Mucosa of stomach (tissue), 1 donor: ENCODE results near the gene PDGFRA.

Source experiments
- H3K27me3 ChIP-seq: one replicate; pipeline ENCODE4 v1.7.0; 2013; ENCODE audit warnings: mild to moderate bottlenecking, low read length; ENCODE audit not compliant: control insufficient read depth, insufficient read depth
- H3K36me3 ChIP-seq: one replicate; pipeline ENCODE4 v1.7.0; 2013; ENCODE audit warnings: low read length; ENCODE audit not compliant: control insufficient read depth, insufficient read depth
- H3K4me1 ChIP-seq: one replicate; pipeline ENCODE4 v1.7.0; 2013; ENCODE audit warnings: mild to moderate bottlenecking, low read length; ENCODE audit not compliant: control insufficient read depth, insufficient read depth
- H3K4me3 ChIP-seq: one replicate; pipeline ENCODE4 v1.7.0; 2013; ENCODE audit warnings: low read length
- H3K9ac ChIP-seq: one replicate; pipeline ENCODE4 v1.7.0; 2013; ENCODE audit warnings: mild to moderate bottlenecking, low read length, moderate library complexity
- H3K9me3 ChIP-seq: one replicate; pipeline ENCODE4 v1.7.0; 2013; ENCODE audit warnings: mild to moderate bottlenecking, low read length, moderate library complexity; ENCODE audit not compliant: control insufficient read depth
- donor health status: Pancreatic carcinoma.

PDGFRA gene

GRCh38 chr4:54228961-54229501 lies at the start of gene PDGFRA:
Gene PDGFRA (plus strand): TSS chr4:54229293. CDS start chr4:54258769, 29,476 bp downstream.
- Histone ChIP-seq H3K9me3 (no peaks in the 10 kb centered on the region), H3K36me3 (no peaks in the 10 kb centered on the region), H3K9ac (peak within 1 kb of the TSS; percentile 65), H3K4me3 (no peak within 1 kb of the TSS), H3K4me1 (peaks cover 49% of the 10 kb centered on the region), H3K27me3 (peaks cover 100% of the 10 kb centered on the region)

- Histone ChIP-seq H3K36me3 (no peaks in the 10 kb centered on the region), H3K9me3 (no peaks in the 10 kb centered on the region), H3K27me3 (no peaks in the 10 kb centered on the region), H3K9ac (no peak overlapping the region), H3K4me1 (peaks cover 10% of the 10 kb centered on the region), H3K4me3 (no peak overlapping the region)
These were observed 44.5 kb upstream of the PDGFRA start for GRCh38 chr4:54184581-54184980.

- Histone ChIP-seq H3K9me3 (no peaks in the 10 kb centered on the region), H3K36me3 (no peaks in the 10 kb centered on the region), H3K4me3 (no peak overlapping the region), H3K4me1 (peaks cover 10% of the 10 kb centered on the region), H3K9ac (no peak overlapping the region), H3K27me3 (no peaks in the 10 kb centered on the region)
These were observed 43.9 kb upstream of the PDGFRA start for GRCh38 chr4:54185044-54185780.

- Histone ChIP-seq H3K9me3 (no peaks in the 10 kb centered on the region), H3K9ac (no peak overlapping the region), H3K27me3 (no peaks in the 10 kb centered on the region), H3K4me3 (no peak overlapping the region), H3K36me3 (no peaks in the 10 kb centered on the region), H3K4me1 (peaks cover 10% of the 10 kb centered on the region)
These were observed 43.2 kb upstream of the PDGFRA start for GRCh38 chr4:54185866-54186265.

- Histone ChIP-seq H3K27me3 (no peaks in the 10 kb centered on the region), H3K4me1 (peaks cover 10% of the 10 kb centered on the region), H3K36me3 (no peaks in the 10 kb centered on the region), H3K4me3 (no peak overlapping the region), H3K9ac (no peak overlapping the region), H3K9me3 (no peaks in the 10 kb centered on the region)
These were observed 42.7 kb upstream of the PDGFRA start for GRCh38 chr4:54186371-54186770.

- Histone ChIP-seq H3K9me3 (no peaks in the 10 kb centered on the region), H3K27me3 (no peaks in the 10 kb centered on the region), H3K4me1 (peaks cover 10% of the 10 kb centered on the region), H3K4me3 (no peak overlapping the region), H3K9ac (no peak overlapping the region), H3K36me3 (no peaks in the 10 kb centered on the region)
These were observed 41.9 kb upstream of the PDGFRA start for GRCh38 chr4:54187148-54187547.

- Histone ChIP-seq H3K9me3 (no peaks in the 10 kb centered on the region), H3K4me3 (no peak overlapping the region), H3K4me1 (peaks cover 10% of the 10 kb centered on the region), H3K36me3 (no peaks in the 10 kb centered on the region), H3K9ac (no peak overlapping the region), H3K27me3 (no peaks in the 10 kb centered on the region)
These were observed 40.0 kb upstream of the PDGFRA start for GRCh38 chr4:54189140-54189539.

- H3K9me3 ChIP-seq, result no peaks in the 10 kb centered on the region
These were observed 36.3 kb upstream of the PDGFRA start for GRCh38 chr4:54192811-54193210.

GRCh38 chr4:54197926-54198325 lies 31.2 kb upstream of the PDGFRA start:
- peaks cover 8% of the 10 kb centered on the region for H3K27me3 ChIP-seq
- no peaks in the 10 kb centered on the region for H3K36me3 ChIP-seq
- no peaks in the 10 kb centered on the region for H3K9me3 ChIP-seq
- no peak overlapping the region for H3K4me3 ChIP-seq
- no peaks in the 10 kb centered on the region for H3K4me1 ChIP-seq
- no peak overlapping the region for H3K9ac ChIP-seq

More at GRCh38 chr4:54192811-54193210, 36.3 kb upstream of the PDGFRA start:
- Histone ChIP-seq H3K36me3 (no peaks in the 10 kb centered on the region), H3K27me3 (peaks cover 3% of the 10 kb centered on the region), H3K9ac (no peak overlapping the region), H3K4me3 (no peak overlapping the region), H3K4me1 (no peaks in the 10 kb centered on the region)

GRCh38 chr4:54199919-54200318 lies 29.2 kb upstream of the PDGFRA start:
- peaks cover 8% of the 10 kb centered on the region for H3K27me3 ChIP-seq

GRCh38 chr4:54209617-54210016 lies 19.5 kb upstream of the PDGFRA start:
- Histone ChIP-seq H3K36me3 (no peaks in the 10 kb centered on the region), H3K9ac (no peak overlapping the region), H3K27me3 (peaks cover 5% of the 10 kb centered on the region), H3K4me1 (peaks cover 12% of the 10 kb centered on the region), H3K4me3 (no peak overlapping the region), H3K9me3 (no peaks in the 10 kb centered on the region)

More at GRCh38 chr4:54199919-54200318, 29.2 kb upstream of the PDGFRA start:
- Histone ChIP-seq H3K36me3 (no peaks in the 10 kb centered on the region), H3K4me3 (no peak overlapping the region), H3K4me1 (no peaks in the 10 kb centered on the region), H3K9ac (no peak overlapping the region), H3K9me3 (no peaks in the 10 kb centered on the region)

GRCh38 chr4:54213001-54213400 lies 16.1 kb upstream of the PDGFRA start:
- Histone ChIP-seq H3K36me3 (no peaks in the 10 kb centered on the region), H3K9me3 (no peaks in the 10 kb centered on the region), H3K4me1 (peaks cover 19% of the 10 kb centered on the region)

More at GRCh38 chr4:54213001-54213400, 16.1 kb upstream of the PDGFRA start:
- H3K27me3 ChIP-seq, result peaks cover 7% of the 10 kb centered on the region
- H3K9ac ChIP-seq, result no peak overlapping the region
- no peak overlapping the region for H3K4me3 ChIP-seq
